ENCODE results near the gene UGT1A3. TPM values are rescaled to one million over a fixed set of nuclear protein-coding genes. Genes with fewer than 3 reads are reported as not detected.
A peak's percentile ranks its signal among the peaks of the same experiment; 100 is the strongest.

UGT1A3 gene
- polyA plus RNA-seq, 1 donor (not counting 4 experiments of a cell fraction or from before 2014, with no cell fraction given) = 3.2 TPM

DNA sequence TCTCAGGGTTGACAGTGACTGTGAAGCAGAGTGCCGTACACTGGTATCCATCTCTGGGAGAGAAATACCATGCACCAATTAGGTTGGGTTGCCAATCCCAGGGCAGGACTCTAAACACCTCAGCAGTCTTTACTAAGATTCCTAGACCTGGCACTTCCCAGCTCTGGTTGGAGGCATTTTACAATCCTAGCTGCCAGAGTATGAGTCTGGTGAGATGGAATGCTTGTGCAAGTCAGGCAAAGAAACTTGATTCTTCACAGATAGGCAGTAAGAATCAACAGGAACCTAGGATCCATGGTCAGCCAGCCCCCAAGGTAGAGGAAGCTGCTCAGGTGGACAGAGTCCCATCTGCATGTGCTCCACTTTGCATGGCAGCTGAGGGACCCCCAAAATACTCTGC lies 22.1 kb upstream of the UGT1A3 start:
- no peak overlapping the region for H3K9ac ChIP-seq (ENCODE audit: control insufficient read depth, extremely low read depth, insufficient read depth, low read length)
- no peaks in the 10 kb centered on the region for H3K9me1 ChIP-seq (ENCODE audit: control insufficient read depth, extremely low read depth, insufficient read depth, low read length)
- peaks cover 47% of the 10 kb centered on the region for H3K79me2 ChIP-seq (ENCODE audit: control insufficient read depth, insufficient read depth, low read length)
- no peaks in the 10 kb centered on the region for H4K20me1 ChIP-seq (ENCODE audit: control insufficient read depth, extremely low read depth, insufficient read depth, low read length)
- peak overlapping the region; percentile 36 for H3K4me2 ChIP-seq (ENCODE audit: control insufficient read depth, extremely low read depth, insufficient read depth, low read depth, low read length)
- H3K27ac ChIP-seq (ENCODE audit: control insufficient read depth, insufficient read depth, low read length) = peak overlapping the region; percentile 59
- no peak for TF ChIP-seq EZH2 (IDR thresholded peaks at IDR 0.05; ENCODE audit: low read length)
- no peak for TF ChIP-seq CTCF (optimal IDR thresholded peaks at IDR 0.05 in 1 of 3, IDR thresholded peaks at IDR 0.05 in 1 of 3, conservative IDR thresholded peaks at IDR 0.05 in 1 of 3; ENCODE audit: extremely low read depth in 1 of 3, insufficient read depth in 2 of 3, low read length in 3 of 3)
- DNase-seq (ENCODE audit: low read depth, low spot score) (no peak), FAIRE-seq (peak; percentile 92)
- dilution Hi-C loops (cut with MboI; ENCODE audit: extremely low pct_ligation_motif_present, low sequenced_read_pairs) = no loop called here
- no peak overlapping the region for H2AFZ ChIP-seq (ENCODE audit: control insufficient read depth, low read length)
- no peak overlapping the region for H3K4me3 ChIP-seq (ENCODE audit: control insufficient read depth in 2 of 3, extremely low read depth in 1 of 3, insufficient read depth in 2 of 3, low read depth in 1 of 3, low read length in 3 of 3)
- no peaks in the 10 kb centered on the region for H3K9me3 ChIP-seq (ENCODE audit: control insufficient read depth, low read depth, low read length)
- H3K4me1 ChIP-seq (ENCODE audit: control insufficient read depth, extremely low read depth, insufficient read depth, low read length) = peaks cover 37% of the 10 kb centered on the region
- no peaks in the 10 kb centered on the region for H3K36me3 ChIP-seq (ENCODE audit: control insufficient read depth in 2 of 2, extremely low read depth in 1 of 2, insufficient read depth in 2 of 2, low read length in 2 of 2)
- H3K27me3 ChIP-seq (ENCODE audit: control insufficient read depth, extremely low read depth, insufficient read depth, low read length) = no peaks in the 10 kb centered on the region

GRCh38 chr2:233707940-233708644 lies 20.8 kb upstream of the UGT1A3 start:
- Histone ChIP-seq H3K27me3 (ENCODE audit: control insufficient read depth, extremely low read depth, insufficient read depth, low read length) (no peaks in the 10 kb centered on the region), H3K4me1 (ENCODE audit: control insufficient read depth, extremely low read depth, insufficient read depth, low read length) (peaks cover 37% of the 10 kb centered on the region), H3K9me3 (ENCODE audit: control insufficient read depth, low read depth, low read length) (no peaks in the 10 kb centered on the region), H2AFZ (ENCODE audit: control insufficient read depth, low read length) (no peak overlapping the region), H3K36me3 (ENCODE audit: control insufficient read depth in 2 of 2, extremely low read depth in 1 of 2, insufficient read depth in 2 of 2, low read length in 2 of 2) (peaks cover 3 to 11% of the 10 kb centered on the region in 2 experiments), H3K9me1 (ENCODE audit: control insufficient read depth, extremely low read depth, insufficient read depth, low read length) (no peaks in the 10 kb centered on the region), H3K27ac (ENCODE audit: control insufficient read depth, insufficient read depth, low read length) (peak overlapping the region; percentile 59), H3K79me2 (ENCODE audit: control insufficient read depth, insufficient read depth, low read length) (peaks cover 40% of the 10 kb centered on the region), H4K20me1 (ENCODE audit: control insufficient read depth, extremely low read depth, insufficient read depth, low read length) (no peaks in the 10 kb centered on the region), H3K4me2 (ENCODE audit: control insufficient read depth, extremely low read depth, insufficient read depth, low read depth, low read length) (peak overlapping the region; percentile 24), H3K4me3 (ENCODE audit: control insufficient read depth in 2 of 3, extremely low read depth in 1 of 3, insufficient read depth in 2 of 3, low read depth in 1 of 3, low read length in 3 of 3) (peak overlapping the region in 1 of 3 experiments; percentile 2), H3K9ac (ENCODE audit: control insufficient read depth, extremely low read depth, insufficient read depth, low read length) (peak overlapping the region; percentile 5)
- DNase-seq (ENCODE audit: low read depth, low spot score) (no peak), FAIRE-seq (peak; percentile 44)
- TF ChIP-seq EZH2 (IDR thresholded peaks at IDR 0.05; ENCODE audit: low read length) (no peak), CTCF (optimal IDR thresholded peaks at IDR 0.05 in 1 of 3, IDR thresholded peaks at IDR 0.05 in 1 of 3, conservative IDR thresholded peaks at IDR 0.05 in 1 of 3; ENCODE audit: extremely low read depth in 1 of 3, insufficient read depth in 2 of 3, low read length in 3 of 3) (no peak)
- dilution Hi-C loops (cut with MboI; ENCODE audit: extremely low pct_ligation_motif_present, low sequenced_read_pairs) = no loop called here
